Right cardiac atrium (tissue), 5 donors: ENCODE results near the gene TSPO. TPM values are rescaled to one million over a fixed set of nuclear protein-coding genes. Genes with fewer than 3 reads are reported as not detected.

ENCODE experiments used
- ATAC-seq, 2 donors: fragments of 200-7000 bp; cut with Tn5 transposase; one replicate each; pipeline versions ENCODE4 v1.8.0 to v1.9.1; 2020; ENCODE audit warnings: moderate library complexity in 2 of 2, mild to moderate bottlenecking in 1 of 2
- DNase-seq, 3 donors: peaks; one replicate each; pipeline ENCODE4 v3.0.0-alpha.2; 2020
- H3K27ac ChIP-seq: one replicate; pipeline ENCODE4 v1.5.1; 2013; ENCODE audit warnings: mild to moderate bottlenecking, low read length, control low read depth, moderate library complexity
- H3K27me3 ChIP-seq: one replicate; pipeline ENCODE4 v1.6.1; 2013; ENCODE audit not compliant: control insufficient read depth, insufficient read depth
- H3K4me1 ChIP-seq: one replicate; pipeline ENCODE4 v1.6.1; 2013; ENCODE audit warnings: low read length; ENCODE audit not compliant: control insufficient read depth, insufficient read depth
- H3K4me3 ChIP-seq: one replicate; pipeline ENCODE4 v1.5.1; 2013; ENCODE audit warnings: low read length, control low read depth
- H3K9me3 ChIP-seq: one replicate; pipeline ENCODE4 v1.6.1; 2013; ENCODE audit warnings: low read length; ENCODE audit not compliant: control insufficient read depth
- WGBS: extraction: QIAGEN DNeasy Blood & Tissue Kit; methylation state at CpG from one replicate; pipeline ENCODE4 v1.1.7; 2013; 5-methylcytosine and 5-hydroxymethylcytosine counted together
- intact Hi-C, 4 donors: fragments of 100-400 bp; cut with DNase I; formaldehyde crosslinking; loops; one replicate each; pipeline versions ENCODE4 v1.11.0 to v1.14.0; 2022 to 2023
- polyA plus RNA-seq: library from polyadenylated mRNA; stranded (reverse); fragments of 200-250 nt; gene quantifications from one replicate; pipeline ENCODE4 v1.2.3, GENCODE V29; 2013
- total RNA-seq, 4 donors: library from RNA; stranded (reverse); fragmentation: NEBNext Ultra II Directional; extraction: Animal tissue kit (Norgen Biotek cat#: 25700); gene quantifications; one replicate each; pipeline ENCODE4 v1.2.1, GENCODE V29; 2021
- donor health status: healthy with polysubstance abuse.
- donor health status: DM: no; HTN: yes; CAD: no.
- donor health status: DM: no; HTN: no; CAD: no.
- donor health status: DM: no; HTN: yes; CAD: no; lungs with severe emphysema.
- donor health status: DM: yes; HTN: yes; CAD: no.

The TSPO gene
- total and polyA plus RNA-seq, 5 donors: 69.6 to 152 (median 93.4) TPM

GRCh38 chr22:43170131-43170480, 18.7 kb downstream of the TSPO start:
- ATAC-seq: no peak
- intact Hi-C loops: no loop called here
- Histone ChIP-seq H3K9me3 (no peaks in the 10 kb centered on the region), H3K4me1 (no peaks in the 10 kb centered on the region), H3K4me3 (no peak overlapping the region), H3K27me3 (no peaks in the 10 kb centered on the region), H3K27ac (no peak overlapping the region)
- 92% methylated on average over 9 of the region's 9 CpGs for WGBS
- DNase-seq: no peak

GRCh38 chr22:43171019-43171491, 19.7 kb downstream of the TSPO start:
- Histone ChIP-seq H3K9me3 (no peaks in the 10 kb centered on the region), H3K4me3 (no peak overlapping the region), H3K4me1 (no peaks in the 10 kb centered on the region), H3K27ac (no peak overlapping the region), H3K27me3 (no peaks in the 10 kb centered on the region)
- WGBS: 84% methylated on average over 14 of the region's 14 CpGs
- peak in 2 of 3 donors; percentile 34 to 40 for DNase-seq
- intact Hi-C loops: no loop called here
- no peak for ATAC-seq

DNA sequence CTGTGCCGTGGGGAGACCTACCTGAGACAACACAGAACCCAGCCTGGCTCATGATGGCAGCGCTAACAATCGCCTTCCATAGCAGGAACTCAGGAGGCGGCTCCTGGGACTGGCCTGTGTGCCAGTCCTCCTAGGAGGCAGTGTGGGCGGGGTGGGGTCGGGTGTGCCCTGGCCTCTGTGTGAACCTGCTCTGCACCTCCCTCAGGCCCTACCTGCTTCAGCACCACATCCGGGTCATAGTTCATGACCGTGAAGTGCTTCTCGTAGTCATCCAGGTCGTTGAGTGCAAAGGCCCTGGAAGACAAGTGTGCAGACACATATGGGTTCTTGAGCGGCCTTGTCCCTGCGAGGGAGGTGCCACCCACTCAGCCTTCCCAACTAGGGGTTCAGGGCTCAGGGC, 20.2 kb downstream of the TSPO start:
- no peaks in the 10 kb centered on the region for H3K4me1 ChIP-seq
- intact Hi-C loops: no loop called here
- no peak overlapping the region for H3K27ac ChIP-seq
- 88% methylated on average over 12 of the region's 12 CpGs for WGBS
- H3K9me3 ChIP-seq: no peaks in the 10 kb centered on the region
- ATAC-seq (peak in 1 of 2 donors; percentile 17), DNase-seq (peak in 2 of 3 donors; percentile 23 to 34)
- no peaks in the 10 kb centered on the region for H3K27me3 ChIP-seq
- no peak overlapping the region for H3K4me3 ChIP-seq

DNA sequence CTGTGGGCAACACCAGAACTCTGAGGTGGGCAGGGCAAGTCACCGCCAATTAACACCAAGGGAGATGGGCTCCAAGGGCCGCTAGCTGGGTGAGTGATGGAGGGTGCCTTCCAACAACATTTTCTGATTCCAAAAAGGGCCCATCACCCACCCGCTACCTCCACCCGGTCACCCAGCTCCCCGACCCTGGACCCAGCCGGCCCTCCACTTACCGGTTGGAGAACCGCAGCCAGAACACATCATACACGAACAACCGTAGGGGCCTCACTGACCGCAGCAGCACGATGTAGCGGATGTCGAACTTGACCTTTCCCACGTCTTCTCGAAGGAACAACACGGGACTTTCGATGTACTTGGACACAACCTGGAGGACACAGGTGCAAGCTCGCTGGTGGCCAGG, 20.8 kb downstream of the TSPO start:
- Histone ChIP-seq H3K4me1 (no peaks in the 10 kb centered on the region), H3K27ac (no peak overlapping the region), H3K4me3 (no peak overlapping the region), H3K27me3 (no peaks in the 10 kb centered on the region), H3K9me3 (no peaks in the 10 kb centered on the region)
- ATAC-seq (no peak), DNase-seq (peak in 2 of 3 donors; percentile 19 to 31)
- intact Hi-C loops: no loop called here
- 96% methylated on average over 19 of the region's 19 CpGs for WGBS

DNA sequence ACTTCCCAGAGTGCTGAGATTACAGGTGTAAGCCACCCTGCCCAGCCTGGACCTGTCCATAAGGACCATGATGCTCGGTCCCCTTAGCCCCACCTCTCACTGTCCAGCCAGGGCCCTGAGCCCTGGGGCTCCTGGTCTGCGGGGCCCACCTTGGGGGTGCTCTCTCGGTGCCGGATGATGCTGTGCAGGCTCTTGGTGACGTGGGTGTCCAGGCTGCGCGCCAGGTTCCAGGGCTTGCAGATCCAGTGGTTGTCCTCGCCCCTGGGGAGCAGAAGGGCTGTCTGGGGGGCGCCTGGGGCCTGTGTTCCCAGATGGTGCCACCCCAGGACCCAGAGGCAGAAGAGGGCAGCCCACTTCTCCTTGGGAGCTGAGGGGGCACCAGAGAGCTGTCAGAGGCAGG, 22.2 kb downstream of the TSPO start:
- Histone ChIP-seq H3K4me3 (no peak overlapping the region), H3K4me1 (no peaks in the 10 kb centered on the region), H3K9me3 (no peaks in the 10 kb centered on the region), H3K27ac (no peak overlapping the region), H3K27me3 (no peaks in the 10 kb centered on the region)
- DNase-seq (peak in 2 of 3 donors; percentile 41 to 65), ATAC-seq (no peak)
- intact Hi-C loops: no loop called here
- WGBS: 95% methylated on average over 9 of the region's 9 CpGs

DNA sequence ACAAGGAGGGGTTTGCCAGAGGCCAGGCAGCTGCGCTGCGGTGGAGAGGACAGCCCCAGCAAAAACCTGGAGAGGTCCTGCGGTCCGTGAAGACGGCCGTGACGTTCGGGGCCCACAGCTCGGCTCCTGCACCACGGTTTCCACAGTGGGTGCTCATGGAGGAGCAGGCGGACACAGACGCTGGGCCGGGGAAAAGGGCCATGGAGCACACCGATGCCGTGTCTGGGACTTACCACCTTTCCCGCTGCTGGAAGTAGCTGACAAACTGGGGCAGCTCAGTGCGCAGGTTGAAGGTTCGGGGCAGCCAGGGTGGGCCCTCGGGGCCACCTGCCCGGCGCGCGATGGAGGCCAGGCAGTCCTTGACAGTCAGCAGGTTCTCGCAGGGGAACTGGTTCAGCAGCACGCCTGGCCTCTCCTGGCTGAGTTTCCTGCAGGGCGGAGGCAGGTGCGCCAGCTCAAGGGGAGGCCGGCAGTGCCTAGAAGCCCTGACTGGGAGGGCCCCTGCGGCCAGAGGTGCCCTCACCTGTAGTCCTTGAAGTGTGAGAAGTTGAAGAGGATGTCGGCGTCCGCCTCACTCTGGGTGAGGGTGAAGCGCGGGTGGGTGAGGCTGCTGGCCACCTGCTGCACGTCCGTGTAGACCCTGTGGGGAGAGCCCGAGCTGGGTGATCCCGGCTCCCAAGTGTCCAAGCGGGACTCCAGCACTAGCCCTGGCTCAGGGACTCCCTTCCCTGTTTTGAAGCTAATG, 22.8 kb downstream of the TSPO start:
- H3K27ac ChIP-seq: no peak overlapping the region
- intact Hi-C loops: no loop called here
- no peaks in the 10 kb centered on the region for H3K4me1 ChIP-seq
- H3K27me3 ChIP-seq: no peaks in the 10 kb centered on the region
- no peak overlapping the region for H3K4me3 ChIP-seq
- peak in 2 of 3 donors; percentile 35 to 54 for DNase-seq
- 96% methylated on average over 39 of the region's 39 CpGs for WGBS
- ATAC-seq: no peak
- H3K9me3 ChIP-seq: no peaks in the 10 kb centered on the region

DNA sequence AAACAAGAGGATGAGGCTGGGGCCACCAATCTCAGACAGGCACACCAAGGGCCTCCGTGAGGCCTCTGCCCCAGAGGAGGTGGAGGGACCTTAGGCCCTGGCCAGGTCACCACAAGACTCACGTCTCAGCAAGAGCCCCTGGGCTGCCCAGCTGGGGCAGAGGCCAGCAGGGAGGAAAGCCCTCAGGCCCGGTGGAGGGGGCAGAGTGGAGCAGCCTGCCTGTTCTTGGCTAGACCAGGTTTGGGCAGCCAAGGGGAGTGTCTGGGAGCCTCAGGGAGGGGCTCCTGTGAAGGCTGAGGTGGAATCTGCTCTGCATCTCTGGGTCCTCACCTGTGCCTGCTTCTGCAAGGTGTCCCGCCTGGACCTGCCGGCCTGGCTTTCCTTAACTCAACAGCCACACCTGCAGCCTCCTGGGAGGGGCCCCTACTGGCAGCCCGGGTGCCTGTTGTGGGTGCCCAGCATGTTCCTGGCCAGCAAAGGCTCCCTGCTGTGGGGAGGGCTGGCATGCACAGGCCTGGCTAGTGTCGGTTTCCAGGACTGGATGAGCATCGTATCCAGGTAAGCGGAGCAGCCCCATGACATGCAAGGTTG, 23.7 kb downstream of the TSPO start:
- Histone ChIP-seq H3K9me3 (no peaks in the 10 kb centered on the region), H3K4me3 (no peak overlapping the region), H3K27me3 (no peaks in the 10 kb centered on the region), H3K4me1 (no peaks in the 10 kb centered on the region), H3K27ac (no peak overlapping the region)
- intact Hi-C loops: no loop called here
- DNase-seq (peak in 2 of 3 donors; percentile 22 to 45), ATAC-seq (no peak)
- WGBS: 92% methylated on average over 9 of the region's 9 CpGs

GRCh38 chr22:43176090-43176489, 24.7 kb downstream of the TSPO start:
- H3K4me1 ChIP-seq: no peaks in the 10 kb centered on the region
- ATAC-seq: no peak
- peak in 2 of 3 donors; percentile 42 to 52 for DNase-seq
- no peaks in the 10 kb centered on the region for H3K27me3 ChIP-seq
- no peak overlapping the region for H3K4me3 ChIP-seq
- H3K9me3 ChIP-seq: no peaks in the 10 kb centered on the region
- WGBS: 74% methylated on average over 15 of the region's 15 CpGs
- H3K27ac ChIP-seq: no peak overlapping the region
- intact Hi-C loops: no loop called here

DNA sequence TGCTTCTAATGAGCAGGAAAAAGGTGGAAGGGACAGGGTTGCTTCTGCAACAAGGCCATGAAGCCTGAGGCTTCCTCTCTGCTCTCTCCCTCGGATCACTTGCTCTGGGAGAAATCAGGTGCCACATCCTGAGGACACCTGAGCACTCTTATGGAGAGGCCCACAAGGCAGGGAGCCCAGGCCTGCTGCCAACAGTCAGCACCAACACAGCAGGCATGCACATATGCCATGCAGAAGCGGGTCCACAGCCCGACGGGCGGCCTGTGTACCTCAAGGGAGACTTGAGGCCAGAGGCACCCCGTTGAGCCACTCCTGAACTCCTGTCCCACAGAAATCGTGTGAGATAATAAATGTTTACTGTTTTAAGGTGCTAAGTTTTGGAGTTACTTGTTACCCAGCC, 26.1 kb downstream of the TSPO start:
- Histone ChIP-seq H3K4me1 (no peaks in the 10 kb centered on the region), H3K9me3 (no peaks in the 10 kb centered on the region), H3K27me3 (no peaks in the 10 kb centered on the region), H3K27ac (no peak overlapping the region), H3K4me3 (no peak overlapping the region)
- DNase-seq: peak in 2 of 3 donors; percentile 33 to 43
- no peak for ATAC-seq
- 92% methylated on average over 7 of the region's 7 CpGs for WGBS
- intact Hi-C loops: no loop called here

DNA sequence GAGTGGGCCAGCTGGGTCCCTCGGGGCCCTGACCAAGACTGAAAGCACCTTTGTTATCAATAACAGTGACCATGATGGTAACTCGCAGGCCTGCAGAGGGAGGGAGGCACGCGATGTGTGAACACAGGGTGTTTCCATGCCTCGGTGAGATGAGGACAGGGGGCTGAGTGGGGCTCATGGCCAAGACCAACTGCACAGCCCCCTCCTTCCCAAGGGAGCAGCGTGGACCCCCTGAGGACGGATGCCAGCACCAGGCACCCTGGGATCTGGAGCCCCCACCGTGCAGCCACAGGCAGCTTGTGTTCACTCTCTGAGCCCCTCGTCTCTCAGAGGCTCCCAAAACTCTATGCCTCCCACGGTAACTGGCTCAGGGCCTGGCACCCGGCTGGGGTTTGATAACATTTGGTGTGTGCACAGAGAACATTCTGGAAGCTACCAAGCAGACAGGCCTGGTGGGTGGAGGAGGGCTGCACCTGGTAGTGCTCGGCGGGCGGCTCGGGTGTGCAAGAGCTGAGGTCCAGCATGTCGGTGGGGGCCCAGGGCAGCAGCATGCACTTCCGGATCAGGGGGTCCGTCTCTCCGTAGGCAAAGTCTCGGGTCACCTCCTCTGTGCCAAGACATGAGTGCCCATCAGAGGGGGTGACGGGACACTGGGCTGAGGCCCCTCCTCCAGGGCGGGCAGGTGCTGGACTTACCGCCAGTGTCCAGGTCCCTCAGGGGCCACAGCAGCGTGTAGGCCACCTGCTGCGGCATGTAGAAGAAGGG, 28.0 kb downstream of the TSPO start:
- H3K4me1 ChIP-seq: no peaks in the 10 kb centered on the region
- 93% methylated on average over 25 of the region's 25 CpGs for WGBS

DNA sequence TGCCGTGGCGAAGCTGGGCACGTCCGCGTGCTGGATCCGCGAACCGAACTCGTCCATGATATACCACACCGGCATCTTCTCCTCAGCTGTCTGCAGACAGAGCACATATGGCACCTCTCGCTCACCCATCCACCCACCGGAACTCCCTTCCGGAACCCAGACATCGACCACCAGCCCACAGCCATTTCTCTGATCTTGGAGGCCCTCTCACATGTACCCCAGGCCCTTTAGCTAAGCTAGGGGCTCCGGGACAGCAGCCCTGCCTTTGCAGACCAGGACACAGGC, 28.5 kb downstream of the TSPO start:
- Histone ChIP-seq H3K4me3 (no peak overlapping the region), H3K27ac (no peak overlapping the region), H3K9me3 (no peaks in the 10 kb centered on the region), H3K27me3 (no peaks in the 10 kb centered on the region), H3K4me1 (no peaks in the 10 kb centered on the region)
- WGBS: 97% methylated on average over 15 of the region's 15 CpGs
- DNase-seq (peak in 2 of 3 donors; percentile 11 to 28), ATAC-seq (no peak)
- intact Hi-C loops: no loop called here

More for the DNA sequence above, 28.0 kb downstream of the TSPO start:
- intact Hi-C loops: no loop called here
- no peaks in the 10 kb centered on the region for H3K9me3 ChIP-seq
- H3K27me3 ChIP-seq: no peaks in the 10 kb centered on the region
- DNase-seq (peak in 2 of 3 donors; percentile 37 to 51), ATAC-seq (no peak)
- H3K27ac ChIP-seq: no peak overlapping the region
- H3K4me3 ChIP-seq: no peak overlapping the region
